ENCODE results near the gene RNF208.

Gene RNF208

DNA sequence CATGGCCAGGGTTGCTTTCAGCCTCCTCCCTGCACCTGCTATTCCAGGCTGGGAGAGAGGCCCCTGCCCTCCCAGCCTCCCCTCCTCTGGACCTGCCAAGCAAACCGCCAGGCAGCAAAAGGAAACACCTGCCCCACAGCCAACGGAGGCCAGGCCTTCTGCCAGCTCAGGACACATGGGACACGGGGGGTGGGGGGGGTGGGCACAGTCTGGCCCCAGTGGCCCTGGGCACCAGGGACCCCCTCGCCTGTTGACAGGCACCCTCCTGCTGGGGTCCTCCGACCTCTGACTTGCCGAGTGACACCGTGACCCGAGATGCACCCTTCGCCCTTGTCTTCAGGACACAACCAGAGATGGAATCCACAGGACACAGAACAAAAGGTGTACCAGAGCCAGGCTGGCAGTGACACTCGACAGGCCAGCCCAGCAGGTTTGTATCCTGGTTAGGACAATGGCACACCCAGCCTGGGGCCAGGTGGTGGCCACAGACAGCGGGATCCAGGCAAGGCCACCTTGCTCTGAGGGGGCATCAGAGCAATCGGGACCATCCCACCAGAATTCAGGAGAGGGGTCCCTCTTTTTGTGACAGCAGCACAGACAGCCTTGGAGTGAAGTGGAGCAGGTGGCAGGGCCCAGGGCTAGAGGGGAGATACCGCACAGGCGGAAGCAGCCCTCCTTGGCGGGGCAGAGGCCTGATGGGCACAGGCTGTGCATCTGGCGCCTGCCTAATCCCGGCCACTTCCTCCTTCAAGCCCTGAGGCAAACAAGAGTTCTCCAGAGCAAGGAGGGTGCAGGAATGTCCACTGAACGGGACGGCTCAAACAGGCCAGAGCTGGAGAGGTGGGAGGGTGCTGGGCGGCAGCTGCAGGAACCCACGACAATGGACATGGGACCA lies 48.9 kb downstream of the RNF208 start:
- DNase-seq = no peak

DNA sequence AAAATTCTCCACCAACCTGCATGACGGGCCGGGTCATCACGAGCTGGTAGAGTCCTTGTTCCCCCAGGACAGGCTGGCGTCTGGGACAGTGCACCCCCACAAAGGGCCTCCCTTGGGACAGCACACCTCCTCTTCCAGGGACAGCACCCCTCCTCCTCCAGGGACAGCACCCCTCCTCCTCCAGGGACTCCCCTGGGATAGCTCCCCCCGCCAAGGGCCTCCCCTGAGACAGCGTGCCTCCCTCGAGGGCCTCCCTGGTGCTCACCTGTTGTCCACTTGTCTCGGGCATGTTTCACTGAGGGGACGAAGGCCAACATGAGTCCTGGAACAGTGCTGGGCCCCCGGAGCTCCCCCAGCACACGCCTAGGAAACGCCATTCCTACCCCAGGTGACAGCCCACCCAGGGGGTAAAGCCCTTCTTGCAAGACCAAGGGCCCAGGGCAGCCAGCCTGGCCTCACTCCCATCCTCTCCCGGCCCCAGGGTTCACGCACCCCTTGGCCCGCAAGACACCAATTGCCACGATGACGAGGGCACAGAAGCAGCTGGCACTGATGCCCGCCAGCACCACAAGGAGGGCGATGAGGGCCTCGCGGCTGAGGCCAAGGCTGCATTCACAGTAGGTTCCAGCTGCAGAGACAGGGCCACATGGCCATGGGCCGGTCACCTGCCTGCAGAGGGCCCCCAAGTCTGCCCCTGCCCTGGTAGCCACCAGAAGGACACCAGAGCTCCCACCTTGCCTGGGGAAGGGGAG lies 50.7 kb downstream of the RNF208 start:
- no peak for DNase-seq

DNA sequence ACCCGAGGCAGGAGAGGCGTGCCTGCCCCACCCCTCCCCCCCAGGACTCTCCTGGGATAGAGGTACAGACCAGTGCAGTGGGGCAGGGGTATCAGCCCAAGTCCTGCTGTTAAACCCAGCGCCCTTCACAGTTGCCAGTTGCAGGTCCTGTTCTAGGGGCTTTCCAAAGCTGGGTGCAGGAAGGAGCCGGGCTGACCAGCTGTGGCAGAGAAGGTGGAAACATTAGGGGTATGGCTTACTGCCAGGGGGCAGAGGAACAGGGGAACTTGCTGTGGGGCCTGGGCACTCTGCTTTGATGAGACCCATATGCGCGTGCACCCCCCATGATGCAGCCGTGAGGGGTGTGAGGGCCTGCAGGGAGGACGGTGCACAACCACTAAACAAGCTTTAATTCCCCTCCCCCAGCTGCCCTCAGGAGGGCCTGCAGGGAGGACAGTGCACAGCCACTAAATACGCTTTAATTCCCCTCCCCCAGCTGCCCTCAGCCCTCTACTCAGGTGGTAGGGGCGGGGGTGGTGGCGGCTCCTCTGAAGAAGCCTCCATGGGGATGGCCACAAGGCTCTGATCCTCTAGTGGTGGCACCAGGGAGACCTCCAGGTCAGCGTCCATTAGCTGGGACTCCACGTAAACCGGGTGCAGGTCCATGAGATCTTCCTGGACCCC lies 51.4 kb downstream of the RNF208 start:
- DNase-seq = no peak

Data from NCI-H446 (cell line).